NCI-H446 treated with DMSO at 0.1 percent for 48 hours (cell line): ENCODE measurements around the gene PXDC1.
"Not testable (repeated sequence)": the region's sequence is repeated elsewhere in the genome, so short reads cannot be mapped to it uniquely, and the experiment has no call there.

Experiments
- DNase-seq: peaks from one replicate; lab custom pipeline; 2025; lab: John Stamatoyannopoulos, UW

PXDC1 gene

DNA sequence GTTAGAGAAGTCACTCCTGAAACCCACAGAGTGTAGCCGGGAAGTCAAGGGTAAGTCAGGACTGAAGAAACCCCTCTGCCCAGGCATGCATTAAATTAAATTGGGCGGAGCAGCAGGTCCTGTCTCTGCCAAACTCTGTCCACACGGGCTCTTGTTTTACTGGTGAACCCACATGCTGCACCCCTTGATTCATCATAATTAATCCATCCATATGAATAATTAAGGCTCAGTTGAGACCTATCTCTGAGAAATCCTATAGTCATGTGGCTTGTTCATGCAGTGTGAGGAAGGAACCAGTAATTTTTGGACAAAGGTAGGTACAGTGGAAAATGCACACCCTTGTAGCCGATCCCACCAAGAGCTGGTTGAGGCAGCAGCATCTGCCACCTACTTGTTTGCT lies 43.0 kb downstream of the PXDC1 start:
- DNase-seq, result no peak

DNA sequence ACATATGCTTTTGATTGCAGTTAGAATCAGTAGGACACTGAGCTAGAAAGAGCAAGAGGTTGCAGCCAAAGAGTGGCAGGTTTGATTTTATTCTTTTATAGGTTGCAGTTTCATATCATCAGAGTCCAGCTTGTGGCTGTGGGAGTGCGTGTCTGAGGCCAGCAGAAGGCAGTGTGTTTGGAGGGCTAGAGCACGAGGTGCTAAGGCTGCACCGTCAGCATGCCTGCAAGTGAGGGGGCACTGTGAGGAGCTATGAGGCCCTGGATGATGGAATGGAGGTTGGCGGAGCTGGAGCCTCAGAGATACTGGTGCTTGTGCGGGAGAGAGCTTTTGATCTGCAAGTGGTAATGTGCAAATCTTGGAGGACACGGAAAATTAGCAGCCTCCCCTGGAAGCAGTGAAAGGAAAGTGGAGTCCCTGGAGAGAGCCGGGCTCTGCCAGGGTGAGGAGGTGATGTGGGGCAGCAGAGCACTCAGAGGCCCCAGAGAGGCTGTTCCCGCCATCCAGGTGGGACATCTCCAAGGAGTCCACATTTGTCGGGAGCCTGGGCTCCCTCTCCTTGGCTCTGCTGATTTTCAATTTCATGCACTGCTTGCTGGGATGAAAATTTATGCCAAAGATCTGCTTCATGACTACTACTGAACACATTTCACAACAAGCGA lies 43.6 kb downstream of the PXDC1 start:
- no peak for DNase-seq

- DNase-seq, result no peak
Observed at GRCh38 chr6:3707024-3707423, 44.5 kb downstream of the PXDC1 start.

- no peak for DNase-seq
Observed at GRCh38 chr6:3706547-3706946, 45.0 kb downstream of the PXDC1 start.

DNA sequence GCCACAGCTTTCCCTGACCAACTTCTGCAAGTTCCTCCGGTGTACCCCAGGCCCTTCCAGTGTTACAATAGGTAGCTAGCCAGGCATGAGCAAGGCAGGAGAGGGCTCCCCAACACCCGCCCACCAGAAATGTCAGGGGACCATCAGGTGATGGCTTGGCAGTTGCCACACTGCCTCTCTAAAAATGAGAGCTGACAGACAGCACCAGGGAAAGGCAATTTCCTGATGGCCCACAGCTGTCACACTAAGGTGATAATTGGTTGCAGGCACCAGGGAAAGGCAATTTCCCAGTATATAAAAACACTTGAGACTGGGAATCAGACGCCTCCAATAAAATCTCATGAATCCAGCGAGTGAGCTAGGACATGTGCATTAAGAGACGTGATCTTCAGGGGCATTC lies 49.9 kb downstream of the PXDC1 start:
- DNase-seq, result no peak

DNA sequence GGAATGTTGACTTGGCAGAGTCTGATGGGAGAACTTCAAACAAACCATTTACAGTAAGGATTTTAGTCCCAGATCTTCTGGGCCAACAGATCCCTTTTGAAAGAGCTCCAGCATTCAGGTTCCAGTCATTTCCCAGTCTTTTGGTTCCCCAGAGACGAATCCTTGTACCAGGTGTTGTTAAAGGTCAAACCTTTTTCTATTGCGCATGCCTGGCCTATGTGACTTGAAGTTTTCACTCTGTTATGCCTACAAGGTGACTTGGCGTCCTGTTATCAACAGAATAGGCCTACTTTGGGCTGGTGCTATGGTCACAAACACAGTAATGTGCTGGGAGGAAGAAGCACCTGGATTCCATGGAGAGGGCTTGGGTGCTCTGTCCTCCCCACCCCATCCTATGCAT lies 52.3 kb downstream of the PXDC1 start:
- DNase-seq, result no peak

GRCh38 chr6:3698021-3698420 lies 53.5 kb downstream of the PXDC1 start:
- DNase-seq, result no peak

GRCh38 chr6:3697609-3698008 lies 53.9 kb downstream of the PXDC1 start:
- no peak for DNase-seq

DNA sequence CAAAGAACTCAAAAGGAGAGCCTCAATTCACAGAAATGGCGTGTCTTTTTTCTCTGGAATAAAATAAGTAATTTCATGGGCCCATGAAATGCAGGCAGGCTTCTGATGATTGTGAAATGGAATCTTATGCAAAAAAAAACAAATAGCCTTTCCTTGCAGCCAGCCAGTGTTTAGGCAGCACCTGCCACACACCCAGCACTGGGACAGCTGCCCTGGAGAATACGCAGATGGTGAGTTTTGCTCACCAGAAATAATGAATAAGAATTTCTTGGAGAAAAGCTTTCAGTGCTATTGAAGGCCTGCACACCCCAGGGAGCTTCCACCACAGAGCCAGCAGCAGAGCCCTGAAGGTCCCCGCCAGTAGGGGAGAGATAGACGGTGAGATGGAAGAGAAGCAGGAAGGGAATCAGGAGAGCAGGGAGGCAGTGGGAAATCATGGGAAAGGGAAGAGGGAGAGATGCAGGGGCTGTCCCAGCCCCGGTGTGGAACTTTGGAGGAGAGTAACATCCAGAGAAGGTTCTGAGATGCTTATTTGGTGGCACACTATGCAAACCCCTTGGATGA lies 54.9 kb downstream of the PXDC1 start:
- no peak for DNase-seq

DNA sequence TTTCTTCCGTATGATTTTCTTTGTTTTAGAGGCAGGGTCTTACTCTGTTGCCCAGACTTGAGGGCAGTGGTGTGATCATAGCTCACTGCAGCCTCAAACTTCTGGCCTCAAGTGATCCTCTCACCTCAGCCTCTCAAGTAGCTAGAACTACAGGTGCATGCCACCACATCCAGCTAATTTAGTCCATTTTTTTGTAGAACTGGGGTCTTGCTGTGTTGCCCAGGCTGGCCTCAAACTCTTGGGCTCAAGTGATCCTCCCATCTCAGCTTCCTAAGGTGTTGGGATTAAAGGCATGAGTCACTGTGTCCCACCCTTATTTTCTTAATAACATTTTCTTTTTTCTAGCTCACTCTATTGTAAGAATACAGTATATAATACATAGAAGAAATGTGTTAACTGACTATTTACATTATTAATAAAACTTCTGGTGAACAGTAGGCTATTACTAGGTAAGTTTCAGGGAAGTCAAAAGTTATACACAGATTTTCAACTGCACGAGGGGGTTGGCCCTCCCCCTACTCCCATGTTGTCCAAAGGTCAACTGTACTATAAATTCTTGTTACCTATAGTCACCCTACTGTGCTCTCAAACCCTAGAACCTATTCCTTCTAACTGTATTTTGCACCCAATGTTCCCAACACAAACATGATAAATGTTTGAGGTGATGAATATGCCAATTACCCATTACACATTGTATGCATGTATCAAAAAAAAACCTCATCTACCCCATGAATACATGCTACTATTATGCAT lies 56.3 kb downstream of the PXDC1 start:
- no peak for DNase-seq

GRCh38 chr6:3693831-3694230 lies 57.7 kb downstream of the PXDC1 start:
- no peak for DNase-seq

DNA sequence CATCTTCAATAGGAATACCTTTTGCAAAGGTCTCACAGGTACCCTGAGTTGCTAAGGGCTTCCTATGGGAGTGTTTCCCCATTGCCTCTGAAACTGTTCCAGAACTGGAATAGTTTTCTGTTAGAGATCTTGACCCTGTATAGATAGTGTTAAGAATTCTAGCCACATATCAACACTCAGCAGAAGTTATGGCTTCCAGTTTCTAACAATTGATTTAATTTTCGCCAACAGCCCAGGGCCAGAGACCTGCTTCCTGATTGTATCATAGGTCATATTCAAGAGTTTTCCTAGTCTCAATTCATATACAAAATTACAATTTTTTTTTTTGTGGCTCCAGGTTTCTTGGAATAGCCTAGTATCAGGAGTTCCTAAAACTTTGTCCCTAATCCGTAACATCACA lies 61.0 kb downstream of the PXDC1 start:
- no peak for DNase-seq

DNA sequence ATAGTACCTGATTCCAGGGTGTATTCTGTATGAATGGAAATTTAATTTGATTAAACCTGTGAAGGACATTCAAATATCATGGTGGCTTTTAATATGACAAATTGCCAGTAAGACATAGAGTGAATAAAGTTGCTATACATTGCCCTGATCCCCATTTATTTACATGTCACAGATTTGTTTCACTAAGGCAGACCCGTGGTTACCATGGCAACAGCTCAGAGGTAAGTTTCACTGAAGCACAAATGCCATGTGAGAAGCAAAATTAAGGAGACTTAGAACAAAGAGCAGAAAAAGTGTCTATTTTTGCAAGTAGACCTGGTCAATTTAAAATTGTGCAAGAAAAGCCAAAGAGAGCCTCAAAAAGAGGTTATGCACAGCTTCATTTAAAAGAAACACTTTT lies 63.7 kb downstream of the PXDC1 start:
- DNase-seq, result no peak

DNA sequence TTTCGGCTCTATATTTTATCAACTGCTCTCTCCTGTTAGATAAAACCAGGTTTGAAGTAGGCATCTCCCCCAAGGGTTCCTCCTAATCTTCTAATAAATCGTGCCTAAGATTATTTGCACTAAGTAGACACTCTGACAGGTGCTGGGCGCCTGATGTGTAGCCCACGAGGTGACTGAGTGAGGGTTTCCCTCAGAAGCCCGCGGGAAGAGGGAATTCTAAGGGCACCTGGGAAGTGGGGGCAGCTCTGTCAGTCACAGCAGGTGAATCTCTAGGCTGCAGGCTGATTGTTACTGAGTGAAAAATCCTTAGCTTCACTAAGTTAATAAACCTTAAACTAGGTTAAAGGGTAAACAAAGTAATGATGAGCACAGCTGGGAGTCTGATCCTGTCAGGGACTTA lies 68.2 kb downstream of the PXDC1 start:
- no peak for DNase-seq

GRCh38 chr6:3678946-3679345 lies 72.6 kb downstream of the PXDC1 start:
- DNase-seq, result no peak

DNA sequence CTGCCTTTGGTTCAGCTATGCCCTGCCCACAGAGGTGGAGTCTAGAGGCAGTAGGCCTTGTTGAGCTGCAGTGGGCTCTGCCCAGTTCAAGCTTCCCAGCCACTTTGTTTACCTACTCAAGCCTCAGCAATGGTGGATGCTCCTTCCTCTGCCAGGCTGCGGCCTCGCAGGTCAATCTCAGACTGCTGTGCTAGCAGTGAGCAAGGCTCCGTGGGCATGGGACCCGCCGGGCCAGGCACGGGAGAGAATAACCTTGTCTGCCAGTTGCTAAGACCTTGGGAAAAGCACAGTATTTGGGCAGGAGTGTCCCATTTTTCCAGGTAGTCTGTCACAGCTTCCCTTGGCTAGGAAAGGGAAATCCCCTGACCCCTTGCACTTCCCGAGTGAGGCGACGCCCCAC lies 73.8 kb downstream of the PXDC1 start:
- not testable (repeated sequence) for DNase-seq

DNA sequence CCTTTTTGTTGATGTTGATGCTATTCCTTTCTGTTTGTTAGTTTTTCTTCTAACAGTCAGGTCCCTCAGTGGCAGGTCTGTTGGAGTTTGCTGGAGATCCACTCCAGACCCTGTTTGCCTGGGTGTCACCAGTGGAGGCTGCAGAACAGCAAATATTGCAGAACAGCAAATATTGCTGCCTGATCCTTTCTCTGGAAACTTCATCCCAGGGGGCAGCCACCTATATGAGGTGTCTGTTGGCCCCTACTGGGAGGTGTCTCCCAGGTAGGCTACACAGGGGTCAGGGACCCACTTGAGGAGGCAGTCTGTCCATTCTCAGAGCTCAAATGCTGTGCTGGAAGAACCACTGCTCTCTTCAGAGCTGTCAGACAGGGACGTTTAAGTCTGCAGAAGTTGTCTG lies 74.2 kb downstream of the PXDC1 start:
- DNase-seq, result not testable (repeated sequence)
